Esophagus (tissue), 2 donors: ENCODE data around the gene DACT3. TPM values are rescaled to one million over a fixed set of nuclear protein-coding genes. Genes with fewer than 3 reads are reported as not detected.
"Not testable (repeated sequence)": the region's sequence is repeated elsewhere in the genome, so short reads cannot be mapped to it uniquely, and the experiment has no call there.

Experiments
- H3K27ac ChIP-seq, 2 donors: one replicate each; pipeline ENCODE4 v1.5.1; 2013; ENCODE audit warnings: low read depth in 2 of 2, mild to moderate bottlenecking in 2 of 2, inconsistent platforms in 1 of 2, low read length in 1 of 2, moderate library complexity in 1 of 2
- H3K27me3 ChIP-seq, 2 donors: one replicate each; pipeline ENCODE4 v1.6.1; 2013; ENCODE audit warnings: low read length in 2 of 2, control low read depth in 1 of 2, mild to moderate bottlenecking in 1 of 2; ENCODE audit not compliant: insufficient read depth in 2 of 2, control insufficient read depth in 1 of 2
- H3K36me3 ChIP-seq, 2 donors: one replicate each; pipeline ENCODE4 v1.6.1; 2013; ENCODE audit warnings: low read length in 1 of 2; ENCODE audit not compliant: control insufficient read depth in 2 of 2, insufficient read depth in 2 of 2
- H3K4me1 ChIP-seq, 2 donors: one replicate each; pipeline ENCODE4 v1.6.1; 2013; ENCODE audit warnings: low read length in 1 of 2; ENCODE audit not compliant: control insufficient read depth in 2 of 2, insufficient read depth in 2 of 2
- H3K4me3 ChIP-seq, 2 donors: one replicate each; pipeline ENCODE4 v1.5.1; 2013; ENCODE audit warnings: low read length in 2 of 2, mild to moderate bottlenecking in 2 of 2, low read depth in 1 of 2, moderate library complexity in 1 of 2
- H3K9me3 ChIP-seq, 2 donors: one replicate each; pipeline ENCODE4 v1.6.1; 2013; ENCODE audit warnings: mild to moderate bottlenecking in 2 of 2, low read depth in 1 of 2, low read length in 1 of 2, moderate library complexity in 1 of 2; ENCODE audit not compliant: control insufficient read depth in 2 of 2, insufficient read depth in 1 of 2
- WGBS, 2 donors: extraction: QIAGEN DNeasy Blood & Tissue Kit; methylation state at CpG; one replicate each; pipeline ENCODE4 v1.1.7; 2013; 5-methylcytosine and 5-hydroxymethylcytosine counted together
- polyA plus RNA-seq, 2 donors: library from polyadenylated mRNA; stranded (reverse); fragments of 200-250 nt; gene quantifications; one replicate each; pipeline ENCODE4 v1.2.3, GENCODE V29; 2013
- donor health status: healthy with polysubstance abuse.
- donor health status: Bipolar disorder and iron deficiency.

DACT3 gene
- polyA plus RNA-seq, 2 donors = 1.1 to 3.2 TPM

- WGBS, 2 donors = 26 to 32% methylated on average over 29 to 34 of the region's 34 CpGs
- no peaks in the 10 kb centered on the region for H3K27me3 ChIP-seq
- H3K36me3 ChIP-seq = no peaks in the 10 kb centered on the region
- H3K4me3 ChIP-seq = no peak within 1 kb of the TSS
- H3K27ac ChIP-seq = no peak within 1 kb of the TSS
- H3K9me3 ChIP-seq = no peaks in the 10 kb centered on the region
- H3K4me1 ChIP-seq = peaks cover 8 to 17% of the 10 kb centered on the region in 2 donors
Observed at GRCh38 chr19:46635920-46636761, 24.8 kb downstream of the DACT3 start, which contains the start of gene GNG8. Gene GNG8 (minus strand): TSS chr19:46636202. CDS start chr19:46634682, 1,520 bp downstream.

GRCh38 chr19:46634656-46635218 is 26.2 kb downstream of the DACT3 start:
- H3K4me1 ChIP-seq = peaks cover 8 to 19% of the 10 kb centered on the region in 2 donors
- H3K27me3 ChIP-seq = no peaks in the 10 kb centered on the region
- 2 to 9% methylated on average over 23 of the region's 23 CpGs for WGBS, 2 donors
- H3K4me3 ChIP-seq = no peak overlapping the region
- H3K9me3 ChIP-seq = no peaks in the 10 kb centered on the region
- H3K27ac ChIP-seq = no peak overlapping the region
- H3K36me3 ChIP-seq = no peaks in the 10 kb centered on the region

- Histone ChIP-seq H3K27me3 (no peaks in the 10 kb centered on the region), H3K4me3 (peak overlapping the region; percentile 5 to 37), H3K9me3 (no peaks in the 10 kb centered on the region), H3K36me3 (no peaks in the 10 kb centered on the region), H3K4me1 (peaks cover 5 to 14% of the 10 kb centered on the region in 2 donors), H3K27ac (peak overlapping the region in 1 of 2 donors; percentile 5)
- WGBS, 2 donors = 1 to 4% methylated on average over 33 to 38 of the region's 38 CpGs
Observed at GRCh38 chr19:46634045-46634655, 26.8 kb downstream of the DACT3 start.

DNA sequence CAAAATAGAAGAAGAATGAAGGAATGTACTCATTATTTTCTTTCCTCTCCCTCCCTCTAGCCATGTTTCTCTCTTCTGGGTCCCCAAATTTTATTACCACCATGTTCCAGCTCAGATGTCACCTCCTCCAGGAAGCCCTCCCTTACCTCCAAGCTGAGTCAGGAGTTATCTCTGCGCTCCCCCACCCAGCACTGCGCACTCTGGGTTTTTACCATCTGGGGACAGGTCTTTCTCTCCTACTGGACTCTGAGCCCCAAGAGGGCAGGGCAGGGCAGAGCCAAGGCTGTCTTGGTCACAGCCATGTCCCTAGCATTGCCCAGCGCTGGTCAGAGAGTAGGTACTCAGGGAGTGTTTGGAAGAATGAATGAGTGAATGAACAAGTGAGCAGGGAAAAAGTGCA is 27.9 kb downstream of the DACT3 start:
- WGBS, 2 donors = 89 to 91% methylated on average over 3 of the region's 3 CpGs
- no peak overlapping the region for H3K4me3 ChIP-seq
- no peaks in the 10 kb centered on the region for H3K36me3 ChIP-seq
- H3K27ac ChIP-seq = no peak overlapping the region
- peaks cover 5 to 10% of the 10 kb centered on the region in 2 donors for H3K4me1 ChIP-seq
- H3K9me3 ChIP-seq = no peaks in the 10 kb centered on the region
- no peaks in the 10 kb centered on the region for H3K27me3 ChIP-seq

DNA sequence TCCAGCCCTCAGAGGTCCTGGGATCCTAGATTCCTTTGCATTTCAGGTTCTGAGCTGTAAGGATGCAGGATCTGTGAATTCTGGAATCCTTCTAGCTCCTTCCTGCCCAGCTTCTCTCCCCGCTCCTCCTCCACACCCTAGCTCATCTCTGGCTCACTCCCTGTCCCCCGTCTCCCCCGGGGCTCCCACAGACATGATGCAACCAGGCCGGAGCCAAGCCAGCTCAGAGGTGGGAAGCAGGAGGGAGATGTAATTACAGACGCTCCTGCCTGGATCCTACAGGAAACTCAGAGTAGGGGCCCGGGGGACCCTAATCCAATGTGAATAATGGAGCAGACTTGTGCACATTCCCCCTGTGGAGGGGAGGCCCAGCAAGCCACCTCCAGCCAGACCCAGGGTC is 29.5 kb downstream of the DACT3 start:
- Histone ChIP-seq H3K36me3 (no peaks in the 10 kb centered on the region), H3K4me1 (peaks cover 5 to 10% of the 10 kb centered on the region in 2 donors), H3K27ac (no peak overlapping the region), H3K4me3 (no peak overlapping the region), H3K9me3 (no peaks in the 10 kb centered on the region), H3K27me3 (no peaks in the 10 kb centered on the region)
- WGBS, 2 donors = 53 to 59% methylated on average over 6 of the region's 6 CpGs

- Histone ChIP-seq H3K4me1 (peaks cover 5 to 10% of the 10 kb centered on the region in 2 donors), H3K27me3 (no peaks in the 10 kb centered on the region), H3K4me3 (no peak overlapping the region), H3K36me3 (no peaks in the 10 kb centered on the region), H3K27ac (no peak overlapping the region), H3K9me3 (no peaks in the 10 kb centered on the region)
- WGBS, 2 donors = 81 to 82% methylated on average over 14 of the region's 14 CpGs
Observed at GRCh38 chr19:46630586-46631205, 30.3 kb downstream of the DACT3 start.

- WGBS, 2 donors = 79 to 84% methylated on average over 15 of the region's 15 CpGs
- H3K4me3 ChIP-seq = no peak overlapping the region
- H3K36me3 ChIP-seq = no peaks in the 10 kb centered on the region
- H3K9me3 ChIP-seq = no peaks in the 10 kb centered on the region
- H3K27me3 ChIP-seq = no peaks in the 10 kb centered on the region
- peaks cover 3 to 10% of the 10 kb centered on the region in 2 donors for H3K4me1 ChIP-seq
- no peak overlapping the region for H3K27ac ChIP-seq
Observed at GRCh38 chr19:46629546-46630025, 31.4 kb downstream of the DACT3 start.

- H3K4me3 ChIP-seq, H3K9me3 ChIP-seq, H3K36me3 ChIP-seq, H3K27ac ChIP-seq, H3K27me3 ChIP-seq, H3K4me1 ChIP-seq: not testable (repeated sequence)
- 88 to 91% methylated on average over 7 of the region's 7 CpGs for WGBS, 2 donors
Observed at GRCh38 chr19:46628970-46629369, 32.0 kb downstream of the DACT3 start.

- H3K4me1 ChIP-seq = peaks cover 0 to 3% of the 10 kb centered on the region in 2 donors
- H3K27me3 ChIP-seq = no peaks in the 10 kb centered on the region
- 62 to 68% methylated on average over 13 to 14 of the region's 14 CpGs for WGBS, 2 donors
Observed at GRCh38 chr19:46626446-46626845, 34.5 kb downstream of the DACT3 start.

More at GRCh38 chr19:46626446-46626845, 34.5 kb downstream of the DACT3 start:
- Histone ChIP-seq H3K36me3 (no peaks in the 10 kb centered on the region), H3K9me3 (no peaks in the 10 kb centered on the region), H3K4me3 (no peak overlapping the region), H3K27ac (peak overlapping the region in 1 of 2 donors; percentile 6)
